HG03354 (cell line): ENCODE data around the gene NAT8.
"Not testable (repeated sequence)": the region's sequence is repeated elsewhere in the genome, so short reads cannot be mapped to it uniquely, and the experiment has no call there.

ENCODE experiments used
- ATAC-seq: cut with Tn5 transposase; IDR thresholded peaks from one replicate; pipeline ENCODE4 v1.9.1; 2021; ENCODE audit warnings: mild to moderate bottlenecking; ENCODE audit not compliant: unreplicated experiment, poor library complexity, severe bottlenecking

Gene NAT8

DNA sequence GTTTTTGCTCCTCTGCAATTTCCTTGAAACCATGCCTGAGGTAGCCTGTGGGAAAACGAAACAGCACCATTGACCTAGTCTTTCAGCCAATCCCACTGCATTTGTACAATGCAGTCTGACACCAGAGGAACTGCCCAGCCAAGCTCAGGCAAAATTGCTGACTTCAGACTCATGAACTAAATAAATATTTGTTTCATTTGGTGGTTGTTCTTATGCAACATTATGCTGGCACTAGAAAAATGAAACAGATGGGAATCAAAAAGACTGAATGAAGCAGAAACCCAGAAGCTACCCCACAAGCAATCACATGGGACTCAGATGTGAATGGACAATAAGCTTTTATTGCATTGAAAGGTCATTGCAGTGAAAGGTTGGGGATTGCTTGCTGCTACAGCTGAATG is 1.7 kb downstream of the NAT8 start:
- no peak for ATAC-seq

DNA sequence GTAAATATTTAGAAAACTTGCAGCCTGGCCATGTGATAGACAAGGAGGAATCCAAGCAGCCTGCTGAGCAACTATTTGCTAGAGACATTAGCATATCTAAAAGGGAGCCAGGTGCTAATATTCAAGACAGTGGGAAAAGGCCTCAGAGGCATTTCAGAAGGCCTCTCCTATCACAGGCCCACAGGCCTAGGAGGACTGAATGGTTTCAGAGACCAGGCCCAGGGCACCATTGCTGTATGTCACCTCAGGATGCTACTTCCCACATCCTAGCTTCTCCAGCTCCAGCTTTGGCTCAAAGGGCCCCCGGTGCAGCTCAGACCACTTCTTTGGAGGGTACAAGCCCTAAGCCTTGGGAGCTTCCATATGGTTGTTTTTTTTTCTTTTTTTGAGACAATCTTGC is 3.8 kb downstream of the NAT8 start:
- no peak for ATAC-seq

DNA sequence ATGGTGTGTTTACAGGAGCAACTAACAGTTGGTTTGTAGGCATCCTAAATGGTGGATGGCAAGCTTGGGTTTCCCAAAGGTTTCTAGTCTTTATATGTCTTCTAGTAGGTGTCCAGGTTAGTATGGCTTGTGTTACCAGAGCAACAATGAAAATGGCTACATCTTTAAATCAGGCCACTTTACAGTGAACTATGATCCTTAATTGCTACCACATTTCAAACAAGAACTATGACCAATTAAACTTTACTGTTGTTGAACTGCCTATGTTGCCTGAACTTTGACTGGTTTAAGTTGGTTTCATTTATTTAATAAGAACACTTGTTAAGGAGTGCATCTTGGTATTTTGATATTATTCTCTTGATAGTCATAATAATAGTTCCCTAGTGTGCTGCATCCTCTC is 5.2 kb downstream of the NAT8 start:
- not testable (repeated sequence) for ATAC-seq

DNA sequence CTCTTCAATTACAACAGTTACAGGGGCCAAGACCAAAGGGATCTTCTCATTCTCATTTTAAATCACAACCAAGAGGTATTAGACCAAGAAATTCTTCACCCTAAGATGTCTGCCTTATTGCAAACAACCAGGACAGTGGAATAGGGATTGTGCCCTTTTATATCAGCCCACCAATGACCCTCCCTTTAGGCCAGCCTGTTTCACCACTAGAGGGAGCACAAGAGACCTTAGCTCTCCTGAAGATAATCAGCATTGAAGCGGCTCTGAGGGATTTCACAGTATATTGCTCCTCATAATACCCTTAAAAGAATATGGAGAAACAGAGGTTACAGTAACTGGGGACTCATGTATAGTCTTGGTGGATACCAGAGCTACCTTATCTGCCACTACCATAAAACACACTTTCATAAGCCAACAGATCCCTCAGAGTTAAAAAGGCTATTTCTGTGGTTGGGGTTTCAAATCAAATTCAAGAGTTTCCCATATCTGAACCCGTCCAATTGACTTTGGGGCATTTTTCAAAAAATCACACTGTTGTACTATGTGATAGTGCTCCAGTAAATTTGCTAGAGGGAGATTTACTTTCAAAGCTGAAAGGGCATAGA is 11.5 kb downstream of the NAT8 start:
- ATAC-seq: peak; percentile 84

DNA sequence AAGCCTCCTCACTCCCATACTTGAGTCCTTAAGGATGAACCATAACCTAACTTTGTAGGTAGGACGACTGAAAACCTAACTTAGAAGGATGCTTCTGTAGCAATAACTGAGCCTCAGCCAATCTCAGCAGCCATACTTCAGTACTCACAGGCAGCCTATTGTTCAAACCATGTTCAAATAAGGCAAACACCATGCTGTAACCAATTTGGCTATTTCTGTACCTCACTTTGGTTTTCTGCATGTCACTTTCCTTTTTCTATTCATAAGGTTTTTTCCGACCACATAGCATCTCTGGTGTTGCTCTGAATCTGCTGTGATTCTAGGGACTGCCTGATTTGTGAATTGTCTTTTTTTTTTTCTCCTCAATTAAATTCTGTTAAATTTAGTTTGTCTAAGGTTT is 13.7 kb downstream of the NAT8 start:
- not testable (repeated sequence) for ATAC-seq

DNA sequence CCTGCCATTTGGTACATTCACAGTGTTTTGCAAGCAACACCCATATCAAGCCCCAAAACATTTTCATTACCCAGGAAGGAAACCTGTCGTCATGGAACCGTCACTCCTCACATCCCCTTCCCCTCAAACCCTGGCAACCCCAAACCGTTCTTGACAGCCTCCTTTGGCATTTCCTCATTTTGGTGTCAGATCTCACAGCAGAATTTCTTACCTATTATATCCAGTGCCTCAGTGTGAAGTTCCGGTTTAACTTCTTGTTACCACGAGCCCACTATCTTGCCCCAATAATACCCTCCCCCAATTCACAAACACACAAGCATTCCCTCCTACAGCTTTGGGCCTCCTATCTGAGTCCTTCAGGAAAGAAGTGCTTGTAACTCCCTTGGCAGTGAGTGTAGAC is 16.0 kb downstream of the NAT8 start:
- not testable (repeated sequence) for ATAC-seq

DNA sequence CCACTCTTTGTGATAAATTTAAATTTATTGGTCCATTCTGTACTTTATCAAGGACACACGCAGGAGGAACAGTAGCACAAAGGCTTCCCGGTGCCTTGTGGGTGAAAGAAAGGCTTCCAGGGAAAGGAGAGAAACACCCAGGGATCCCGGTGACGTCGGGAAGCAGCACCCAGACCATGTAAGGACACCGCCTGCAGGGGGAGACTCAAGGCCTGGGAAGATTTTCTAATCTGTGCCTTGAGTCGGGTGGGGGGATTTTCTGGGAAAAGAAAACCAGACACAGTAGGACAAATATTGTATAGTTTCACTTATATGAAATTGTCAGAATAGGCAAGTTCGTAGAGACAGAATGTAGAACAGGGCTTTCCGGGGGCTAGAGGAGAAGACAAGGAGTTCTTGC is 17.6 kb downstream of the NAT8 start:
- ATAC-seq: not testable (repeated sequence)

DNA sequence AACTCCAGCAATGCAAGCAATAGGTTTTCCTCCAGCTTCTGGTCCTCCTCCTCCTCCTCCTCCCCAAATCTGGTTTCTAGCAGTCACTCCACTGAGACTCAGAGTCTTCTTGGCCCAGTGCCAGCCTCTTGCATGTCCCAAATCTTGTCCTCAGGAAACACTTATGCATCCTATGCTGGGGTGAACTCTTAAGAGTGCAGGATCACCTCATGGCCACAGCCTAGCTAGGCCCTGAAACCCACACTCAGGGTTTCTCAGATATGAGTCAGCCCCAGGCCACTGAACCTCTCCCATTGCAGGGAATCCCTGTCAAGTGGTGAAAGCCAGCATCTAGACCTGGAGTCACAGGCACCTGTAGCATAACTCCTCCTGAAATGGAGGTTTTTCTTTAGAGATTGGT is 18.2 kb downstream of the NAT8 start:
- ATAC-seq: not testable (repeated sequence)

DNA sequence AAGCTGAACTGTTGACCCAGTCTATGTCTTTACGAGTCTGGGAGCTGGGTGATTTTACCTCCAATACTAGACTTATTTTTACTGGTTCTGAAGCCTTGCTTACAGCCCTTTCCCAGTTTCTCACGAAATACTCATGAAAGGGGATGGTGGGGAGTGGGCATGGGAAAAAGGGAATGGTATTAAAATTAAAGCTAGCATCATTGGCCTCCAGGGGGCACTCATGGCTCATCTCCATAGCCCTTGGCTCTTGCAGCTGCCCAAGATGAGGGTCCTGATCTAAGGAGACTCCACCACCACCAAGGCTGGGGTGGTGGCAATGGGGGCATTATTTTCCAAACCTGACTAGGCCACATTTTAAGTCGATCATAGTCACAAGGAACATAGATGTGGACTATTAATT is 22.3 kb downstream of the NAT8 start:
- not testable (repeated sequence) for ATAC-seq

DNA sequence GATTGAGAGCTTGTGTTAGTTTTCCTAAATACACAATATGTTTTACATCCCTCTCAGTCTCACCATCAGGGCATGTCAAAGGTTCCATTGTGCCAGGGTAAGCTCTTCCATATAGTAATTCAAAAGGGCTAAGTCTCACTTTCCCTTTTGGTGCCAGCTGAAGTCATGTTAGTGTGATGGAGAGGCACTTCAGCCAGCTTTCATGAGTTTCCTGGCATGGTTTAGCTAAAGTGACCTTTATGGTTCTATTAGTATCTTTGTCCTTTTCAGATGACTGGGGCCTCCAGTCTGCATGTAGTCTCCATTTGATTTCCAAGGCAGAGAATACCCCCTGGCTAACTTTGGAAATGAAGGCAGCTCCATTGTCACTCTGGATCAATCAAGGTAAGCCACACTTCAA is 27.2 kb downstream of the NAT8 start:
- no peak for ATAC-seq

DNA sequence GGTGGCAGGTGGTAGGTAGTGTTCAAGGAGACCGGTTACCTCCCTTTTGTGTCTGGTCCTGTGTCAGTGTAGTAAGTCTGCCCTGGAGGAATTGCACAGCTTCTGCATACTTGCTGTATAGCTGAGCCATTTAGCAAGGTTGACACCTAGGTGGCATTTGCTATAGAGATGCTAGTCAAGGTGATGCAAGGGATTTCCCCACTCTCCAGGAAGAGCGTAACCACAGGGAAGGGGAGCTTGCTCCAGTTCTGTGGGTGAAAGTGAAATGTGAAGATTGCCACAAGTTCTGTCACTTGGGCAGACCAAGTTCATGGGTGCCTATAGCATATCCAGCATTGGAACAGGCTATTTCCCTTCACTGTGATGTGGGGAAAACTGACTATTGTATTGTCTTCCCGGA is 28.1 kb downstream of the NAT8 start:
- no peak for ATAC-seq

DNA sequence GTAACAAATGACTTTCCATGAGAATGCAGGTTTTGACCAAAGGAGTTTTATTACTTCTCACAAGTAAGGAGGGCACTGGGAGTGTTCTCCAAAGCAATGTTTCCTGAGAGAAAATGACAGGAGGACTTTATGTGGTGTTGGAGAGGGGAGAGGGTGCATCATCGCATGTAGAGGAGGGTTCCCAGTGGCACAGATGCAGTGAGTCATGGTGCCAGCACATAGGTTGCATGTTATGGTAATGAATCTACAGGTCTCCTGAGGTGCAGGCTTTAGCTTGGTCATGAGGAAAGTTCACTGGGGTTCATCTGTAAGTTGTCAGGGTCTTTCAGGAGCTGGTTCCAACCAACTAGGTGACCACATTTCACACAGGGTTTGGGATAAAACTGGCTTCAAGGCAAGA is 30.4 kb downstream of the NAT8 start:
- ATAC-seq: no peak

DNA sequence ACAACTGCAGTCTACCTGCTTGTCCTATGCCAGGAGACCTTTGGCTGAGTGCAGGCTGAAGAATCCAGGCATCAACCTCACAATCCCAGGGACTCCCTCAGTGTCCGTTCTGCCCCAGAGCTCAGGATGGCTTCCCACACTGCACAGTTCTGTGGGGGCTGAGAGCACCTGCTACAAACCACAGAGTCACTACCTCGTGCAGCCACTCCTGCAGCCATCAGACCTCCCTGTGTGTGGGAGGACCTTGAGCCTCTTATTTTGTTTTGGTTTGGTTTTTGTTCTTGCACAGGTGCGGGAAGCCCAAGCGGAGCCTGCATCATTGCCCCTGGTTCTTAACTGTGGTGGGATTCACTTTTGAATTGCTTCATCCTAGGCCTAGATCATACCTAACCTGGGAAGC is 31.0 kb downstream of the NAT8 start:
- ATAC-seq: no peak

DNA sequence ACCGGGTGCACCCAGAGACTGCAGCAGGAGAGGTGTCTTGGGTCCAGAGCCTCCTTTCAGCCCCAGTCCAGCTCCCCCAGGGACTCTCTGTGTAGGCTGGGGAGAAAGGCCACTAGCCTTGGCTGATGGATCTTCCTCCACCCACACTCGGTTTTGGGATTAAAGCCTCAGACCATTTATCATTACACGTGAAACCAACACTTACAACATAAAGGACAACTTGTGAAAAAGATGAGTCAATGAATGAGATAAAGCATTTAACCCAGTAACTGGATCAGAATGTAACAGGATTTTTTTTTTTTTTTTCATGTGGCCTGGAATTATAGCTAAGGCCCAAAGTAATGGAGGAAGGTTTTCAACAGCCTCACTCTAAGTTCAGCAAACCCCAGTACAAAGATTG is 32.1 kb downstream of the NAT8 start:
- no peak for ATAC-seq

DNA sequence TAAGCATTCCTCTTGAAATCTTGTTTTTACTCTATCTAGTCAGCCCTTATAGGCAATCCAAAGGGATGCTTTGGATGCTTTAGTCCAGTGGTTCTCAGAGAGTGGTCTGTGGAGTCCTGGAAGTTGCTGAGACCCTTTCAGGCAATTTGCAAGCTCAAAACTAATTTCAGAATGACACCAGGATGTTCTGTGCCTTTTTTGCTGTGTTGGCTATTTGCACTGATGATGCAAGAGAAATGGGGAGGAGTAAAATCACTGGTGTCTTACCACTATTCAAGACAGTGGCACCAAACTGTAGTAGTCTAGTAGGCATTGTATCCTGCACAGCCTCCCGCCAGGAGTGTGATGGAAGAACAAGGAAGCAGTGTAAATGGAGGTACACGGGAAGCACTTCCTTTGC is 37.6 kb downstream of the NAT8 start:
- not testable (repeated sequence) for ATAC-seq

DNA sequence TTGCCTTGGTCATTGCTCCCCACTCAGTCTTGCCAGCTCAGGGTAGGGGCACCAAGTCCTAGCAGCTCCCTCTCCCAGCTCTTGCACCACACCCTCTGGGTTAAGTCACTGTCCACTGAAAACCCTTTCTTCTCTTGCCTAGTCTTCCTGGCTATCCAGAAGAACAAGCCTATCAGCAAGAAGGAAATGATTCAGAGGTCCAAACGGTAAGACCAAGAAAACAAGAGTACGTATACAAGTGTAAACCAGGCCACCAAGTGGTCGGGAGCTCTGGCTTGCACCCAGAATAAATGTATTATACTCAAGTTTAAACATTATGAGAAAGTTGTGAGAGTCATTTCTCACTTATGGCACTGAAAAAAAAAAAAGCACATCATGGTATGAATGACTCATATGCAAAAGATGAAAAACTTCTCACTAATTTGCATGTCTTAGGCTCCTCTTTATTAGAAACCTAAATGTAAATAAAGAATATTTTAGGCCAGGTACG is 39.1 kb downstream of the NAT8 start:
- peak; percentile 86 for ATAC-seq

DNA sequence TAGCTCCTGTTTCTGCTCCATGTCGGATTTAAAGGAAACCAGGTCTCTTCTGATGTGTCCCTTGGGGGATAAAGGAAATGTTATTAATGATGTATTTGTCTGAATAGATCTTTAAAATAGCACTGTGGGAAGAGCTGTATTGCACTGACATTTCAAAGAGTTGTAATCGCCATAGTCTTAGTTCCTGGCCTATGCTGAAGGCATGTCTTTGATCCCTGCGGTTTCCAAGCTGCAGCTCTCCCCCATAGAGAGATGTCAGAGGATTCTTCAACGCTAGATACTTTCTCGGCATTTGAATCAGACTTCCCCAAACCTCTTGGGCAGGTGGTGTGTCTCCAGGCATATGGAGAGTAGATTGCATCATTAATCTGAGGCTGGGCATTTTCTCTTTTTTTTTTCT is 40.4 kb downstream of the NAT8 start:
- no peak for ATAC-seq

DNA sequence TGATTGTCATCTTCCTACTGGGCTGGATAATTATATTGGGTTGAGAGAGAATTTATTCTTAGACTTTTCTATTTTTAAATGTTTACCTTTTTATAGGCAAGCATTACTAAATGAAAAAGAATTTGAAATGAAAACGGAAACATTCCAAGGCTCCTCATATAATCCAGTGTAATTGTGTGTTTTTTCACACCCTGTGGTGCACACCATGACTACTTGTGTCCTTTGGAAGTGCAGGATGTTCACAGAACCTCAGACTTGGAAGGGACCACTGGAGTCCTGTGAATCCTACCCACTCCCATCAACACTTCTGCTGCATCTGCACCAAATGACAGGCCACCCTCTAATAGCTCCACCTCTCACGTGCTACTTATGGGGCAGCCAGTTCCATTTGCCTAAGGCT is 48.0 kb downstream of the NAT8 start:
- ATAC-seq: no peak

DNA sequence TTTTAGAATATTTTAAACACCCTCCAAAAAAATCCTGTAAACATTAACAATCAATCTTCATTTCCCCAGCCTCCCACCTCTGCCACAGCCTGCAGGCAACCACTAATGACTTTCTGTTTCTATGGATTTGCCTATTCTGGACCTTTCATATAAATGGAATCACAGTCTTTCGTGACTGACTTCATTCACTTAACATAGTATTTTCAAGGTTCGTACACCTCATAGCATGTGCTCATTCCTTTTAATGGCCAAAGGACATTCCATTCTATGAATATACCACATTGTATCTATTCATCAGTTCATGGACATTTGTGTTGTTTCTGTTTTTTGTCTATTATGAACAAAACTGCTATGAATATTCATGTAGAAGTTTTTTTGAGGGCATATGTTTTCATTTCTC is 48.5 kb downstream of the NAT8 start:
- no peak for ATAC-seq
